ENCODE data around the gene FBXL16. TPM values are rescaled to one million over a fixed set of nuclear protein-coding genes. Genes with fewer than 3 reads are reported as not detected.

Gene FBXL16
- total RNA-seq, 1 donor from 2014 or later: 3.0 TPM

DNA sequence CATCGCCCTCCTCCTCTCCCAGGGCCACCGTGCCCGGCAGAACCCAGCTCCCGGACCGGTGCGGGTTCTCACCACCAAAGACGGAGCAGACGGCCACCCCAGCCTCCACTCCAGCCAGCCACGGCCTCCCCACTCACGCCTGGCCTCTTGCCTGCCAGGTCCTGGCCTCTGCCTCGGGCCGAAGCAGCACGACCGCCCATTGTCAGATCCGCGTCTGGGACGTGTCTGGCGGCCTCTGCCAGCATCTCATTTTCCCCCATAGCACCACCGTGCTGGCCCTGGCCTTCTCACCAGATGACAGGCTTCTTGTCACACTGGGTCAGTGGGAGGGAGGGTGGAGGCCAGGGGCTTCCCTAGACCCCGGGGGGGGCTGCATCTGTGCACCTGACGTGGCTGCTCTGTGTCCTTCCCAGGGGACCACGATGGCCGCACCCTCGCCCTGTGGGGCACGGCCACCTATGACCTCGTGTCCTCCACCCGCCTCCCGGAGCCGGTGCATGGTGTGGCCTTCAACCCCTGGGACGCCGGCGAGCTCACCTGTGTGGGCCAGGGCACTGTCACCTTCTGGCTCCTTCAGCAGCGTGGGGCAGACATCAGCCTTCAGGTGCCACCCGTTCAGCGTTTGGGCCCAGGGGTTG, 44.3 kb downstream of the FBXL16 start:
- H3K4me1 Mint-ChIP-seq: peaks cover 6% of the 10 kb centered on the region
- no peaks in the 10 kb centered on the region for H3K27me3 Mint-ChIP-seq (ENCODE audit: low read depth)
- peak overlapping the region; percentile 19 for H3K27ac Mint-ChIP-seq (ENCODE audit: unreplicated experiment)
- no peak overlapping the region for H3K4me3 Mint-ChIP-seq
- no peaks in the 10 kb centered on the region for H3K36me3 Mint-ChIP-seq (ENCODE audit: low read depth)
- DNase-seq (ENCODE audit: low read depth, low spot score): no peak
- TF ChIP-seq, protein P1, sequence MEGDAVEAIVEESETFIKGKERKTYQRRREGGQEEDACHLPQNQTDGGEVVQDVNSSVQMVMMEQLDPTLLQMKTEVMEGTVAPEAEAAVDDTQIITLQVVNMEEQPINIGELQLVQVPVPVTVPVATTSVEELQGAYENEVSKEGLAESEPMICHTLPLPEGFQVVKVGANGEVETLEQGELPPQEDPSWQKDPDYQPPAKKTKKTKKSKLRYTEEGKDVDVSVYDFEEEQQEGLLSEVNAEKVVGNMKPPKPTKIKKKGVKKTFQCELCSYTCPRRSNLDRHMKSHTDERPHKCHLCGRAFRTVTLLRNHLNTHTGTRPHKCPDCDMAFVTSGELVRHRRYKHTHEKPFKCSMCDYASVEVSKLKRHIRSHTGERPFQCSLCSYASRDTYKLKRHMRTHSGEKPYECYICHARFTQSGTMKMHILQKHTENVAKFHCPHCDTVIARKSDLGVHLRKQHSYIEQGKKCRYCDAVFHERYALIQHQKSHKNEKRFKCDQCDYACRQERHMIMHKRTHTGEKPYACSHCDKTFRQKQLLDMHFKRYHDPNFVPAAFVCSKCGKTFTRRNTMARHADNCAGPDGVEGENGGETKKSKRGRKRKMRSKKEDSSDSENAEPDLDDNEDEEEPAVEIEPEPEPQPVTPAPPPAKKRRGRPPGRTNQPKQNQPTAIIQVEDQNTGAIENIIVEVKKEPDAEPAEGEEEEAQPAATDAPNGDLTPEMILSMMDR (conservative IDR thresholded peaks at IDR 0.05): no peak
- H3K9me3 Mint-ChIP-seq: no peaks in the 10 kb centered on the region

- Mint-ChIP-seq H3K9me3 (no peaks in the 10 kb centered on the region), H3K4me1 (peaks cover 6% of the 10 kb centered on the region), H3K4me3 (peak overlapping the region; percentile 49), H3K36me3 (ENCODE audit: low read depth) (no peaks in the 10 kb centered on the region), H3K27ac (ENCODE audit: unreplicated experiment) (peak overlapping the region; percentile 19), H3K27me3 (ENCODE audit: low read depth) (no peaks in the 10 kb centered on the region)
- DNase-seq (ENCODE audit: low read depth, low spot score): peak; percentile 75
- TF ChIP-seq, protein P1 (conservative IDR thresholded peaks at IDR 0.05): peak; percentile 64
Measured at GRCh38 chr16:660459-661183, 45.0 kb downstream of the FBXL16 start.

GRCh38 chr16:660132-660458, 45.5 kb downstream of the FBXL16 start:
- TF ChIP-seq, protein P1 (conservative IDR thresholded peaks at IDR 0.05): no peak
- no peaks in the 10 kb centered on the region for H3K36me3 Mint-ChIP-seq (ENCODE audit: low read depth)
- H3K4me3 Mint-ChIP-seq: no peak overlapping the region
- no peak for DNase-seq (ENCODE audit: low read depth, low spot score)
- H3K27me3 Mint-ChIP-seq (ENCODE audit: low read depth): no peaks in the 10 kb centered on the region
- no peak overlapping the region for H3K27ac Mint-ChIP-seq (ENCODE audit: unreplicated experiment)
- peaks cover 6% of the 10 kb centered on the region for H3K4me1 Mint-ChIP-seq
- no peaks in the 10 kb centered on the region for H3K9me3 Mint-ChIP-seq

DNA sequence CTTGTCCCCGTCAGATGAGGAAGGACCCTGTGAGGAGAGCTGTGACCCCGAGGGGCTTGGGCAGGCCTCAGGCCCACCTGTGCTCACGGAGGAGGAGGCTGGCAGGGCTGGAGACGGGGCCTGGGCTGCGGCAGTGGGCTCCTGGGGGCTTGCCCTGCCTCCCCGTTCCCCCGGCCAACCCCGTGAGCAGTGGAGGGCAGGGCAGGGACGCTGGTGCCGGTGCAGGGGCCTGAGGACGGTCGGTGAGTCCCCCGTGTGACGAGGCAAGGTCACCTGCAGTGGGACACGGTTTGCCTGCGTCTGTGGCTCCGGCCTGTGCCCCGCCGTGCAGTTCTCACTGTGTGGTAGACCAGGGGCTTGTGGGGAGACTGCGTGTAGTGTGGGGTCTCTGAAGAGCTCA, 46.0 kb downstream of the FBXL16 start:
- Mint-ChIP-seq H3K27ac (ENCODE audit: unreplicated experiment) (no peak overlapping the region), H3K4me1 (peaks cover 6% of the 10 kb centered on the region), H3K27me3 (ENCODE audit: low read depth) (no peaks in the 10 kb centered on the region), H3K36me3 (ENCODE audit: low read depth) (no peaks in the 10 kb centered on the region), H3K9me3 (no peaks in the 10 kb centered on the region), H3K4me3 (no peak overlapping the region)
- TF ChIP-seq, protein P1 (conservative IDR thresholded peaks at IDR 0.05): no peak
- no peak for DNase-seq (ENCODE audit: low read depth, low spot score)

DNA sequence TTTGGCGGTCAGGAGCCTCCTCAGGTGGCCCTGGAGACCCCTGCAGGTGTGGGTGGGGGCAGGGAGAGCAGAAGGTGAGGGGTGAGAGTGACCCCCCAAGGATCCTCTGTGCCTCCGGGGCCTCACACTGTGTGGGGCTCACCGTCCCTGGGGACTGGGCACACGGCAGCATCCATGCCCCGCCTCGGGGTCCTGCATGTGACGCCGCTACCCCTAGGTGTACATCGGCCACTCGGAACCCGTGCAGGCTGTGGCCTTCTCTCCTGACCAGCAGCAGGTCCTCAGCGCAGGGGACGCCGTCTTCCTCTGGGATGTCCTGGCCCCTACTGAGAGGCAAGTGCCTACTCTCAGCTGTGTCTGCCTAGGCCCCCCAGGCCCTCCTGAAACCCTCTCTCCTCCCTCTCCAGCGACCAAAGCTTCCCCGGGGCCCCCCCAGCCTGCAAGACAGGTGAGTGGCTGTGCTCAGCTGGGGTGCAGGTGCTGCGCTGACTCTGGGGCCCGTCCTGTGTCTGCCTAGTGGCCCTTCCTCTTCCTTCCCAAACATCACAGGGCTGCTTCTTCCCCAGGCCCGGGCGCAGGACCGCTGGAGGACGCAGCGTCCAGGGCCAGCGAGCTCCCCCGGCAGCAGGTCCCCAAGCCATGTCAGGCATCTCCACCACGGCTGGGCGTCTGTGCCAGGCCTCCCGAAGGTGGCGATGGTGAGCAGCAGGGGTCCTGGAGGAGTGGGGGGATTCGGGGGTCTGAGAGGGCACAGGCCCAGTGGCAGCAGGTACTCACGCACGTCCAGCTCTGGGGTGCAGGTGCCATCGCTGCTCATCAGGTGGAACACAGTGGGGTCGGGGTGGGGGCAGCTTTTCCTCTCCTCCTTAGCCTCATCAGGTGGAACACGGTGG, 46.7 kb downstream of the FBXL16 start:
- Mint-ChIP-seq H3K27me3 (ENCODE audit: low read depth) (no peaks in the 10 kb centered on the region), H3K27ac (ENCODE audit: unreplicated experiment) (no peak overlapping the region), H3K9me3 (no peaks in the 10 kb centered on the region), H3K4me3 (no peak overlapping the region), H3K4me1 (peaks cover 6% of the 10 kb centered on the region), H3K36me3 (ENCODE audit: low read depth) (no peaks in the 10 kb centered on the region)
- no peak for DNase-seq (ENCODE audit: low read depth, low spot score)
- TF ChIP-seq, protein P1 (conservative IDR thresholded peaks at IDR 0.05): peak; percentile 12

All from neural crest cell (in vitro differentiated cells).